Esophagus muscularis mucosa (tissue), 4 donors: ENCODE data around the gene CAST. TPM values are rescaled to one million over a fixed set of nuclear protein-coding genes. Genes with fewer than 3 reads are reported as not detected.

ENCODE experiments used
- DNase-seq: peaks from one replicate; pipeline ENCODE4 v3.0.0-alpha.2; 2017; ENCODE audit errors: extremely low spot score
- H3K27ac ChIP-seq, 4 donors: fragments of 200-600 bp; sonication (generic); replicated peaks in 1 of 4; 1 replicate in 3 of 4; 2 replicates in 1 of 4; pipeline ENCODE4 v1.5.1; 2016 to 2019; ENCODE audit warnings: mild to moderate bottlenecking in 1 of 4
- H3K27me3 ChIP-seq, 4 donors: fragments of 200-600 bp; sonication (generic); one replicate each; pipeline versions ENCODE4 v1.5.1 to v1.6.0; 2016 to 2019
- H3K36me3 ChIP-seq, 4 donors: fragments of 200-600 bp; sonication (generic); one replicate each; pipeline ENCODE4 v1.5.1; 2016 to 2019
- H3K4me1 ChIP-seq, 4 donors: fragments of 200-600 bp; sonication (generic); one replicate each; pipeline ENCODE4 v1.5.1; 2016 to 2019
- H3K4me3 ChIP-seq, 4 donors: fragments of 200-600 bp; sonication (generic); 1 replicate in 2 of 4; 2 replicates in 2 of 4; pipeline ENCODE4 v1.5.1; 2016 to 2019; ENCODE audit warnings: mild to moderate bottlenecking in 4 of 4, moderate library complexity in 1 of 4
- H3K9me3 ChIP-seq, 4 donors: fragments of 200-600 bp; sonication (generic); 1 replicate in 3 of 4; 2 replicates in 1 of 4; pipeline ENCODE4 v1.5.1; 2016 to 2019
- EP300 ChIP-seq: sonication (generic); formaldehyde crosslinking; IDR thresholded peaks from one replicate; pipeline ENCODE4 v1.6.1; 2017; ENCODE audit warnings: antibody characterized with exemption
- POLR2A ChIP-seq: fragments of 450-650 bp; IDR thresholded peaks from one replicate; pipeline ENCODE4 v1.6.1; 2017; ENCODE audit warnings: antibody characterized with exemption, moderate library complexity, mild to moderate bottlenecking, low read depth
- POLR2AphosphoS5 ChIP-seq, 2 donors: sonication (generic); formaldehyde crosslinking; IDR thresholded peaks; one replicate each; pipeline ENCODE4 v1.6.1; 2017; ENCODE audit warnings: antibody characterized with exemption in 2 of 2
- WGBS: methylation state at CpG from one replicate; pipeline ENCODE4 v1.1.5; 2018; 5-methylcytosine and 5-hydroxymethylcytosine counted together
- intact Hi-C: fragments of 100-400 bp; cut with DNase I; formaldehyde crosslinking; loops from one replicate; pipeline ENCODE4 v1.15.1; 2023
- total RNA-seq, 4 donors: library from RNA; depleted of rRNA; stranded (reverse); fragments of >200 nt; gene quantifications; one replicate each; pipeline versions ENCODE4 v1.1.0 to v1.2.1, GENCODE V29; 2016
- TF ChIP-seq, protein P1 (sequence below), 3 experiments: fragments of 200-600 bp in 2 of 3; fragments of 450-650 bp in 1 of 3; sonication (generic) in 2 of 3; IDR thresholded peaks; one replicate each; pipeline ENCODE4 v1.5.1; 2017 to 2019; ENCODE audit warnings: antibody characterized with exemption in 3 of 3, mild to moderate bottlenecking in 2 of 3, moderate library complexity in 1 of 3

The CAST gene
- total RNA-seq, 4 donors from 2014 or later = 238 to 346 (median 296) TPM

DNA sequence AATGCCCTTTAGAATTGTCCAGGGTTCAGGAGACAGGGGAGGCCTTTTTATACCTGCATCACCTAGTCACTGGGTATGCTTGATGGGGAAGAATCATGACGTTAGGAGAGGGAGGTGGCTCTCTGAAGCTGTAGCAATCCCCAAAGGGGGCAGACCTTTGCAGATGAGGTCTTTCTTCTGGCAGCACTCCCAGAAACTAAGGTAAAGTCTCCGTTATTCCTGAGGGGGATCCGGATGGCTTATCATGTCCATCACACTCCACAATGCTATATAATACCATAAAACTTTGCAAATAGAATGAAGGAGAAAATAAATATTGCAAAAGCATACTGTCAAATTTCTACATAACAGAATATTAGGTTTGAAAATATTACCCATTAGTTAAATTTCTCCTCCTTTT, 21.5 kb upstream of the CAST start:
- WGBS = 31% methylated on average over 3 of the region's 3 CpGs

GRCh38 chr5:96641368-96642280, 20.6 kb upstream of the CAST start:
- DNase-seq = no peak
- Histone ChIP-seq H3K27ac (no peak overlapping the region), H3K4me1 (no peaks in the 10 kb centered on the region), H3K27me3 (no peaks in the 10 kb centered on the region), H3K36me3 (no peaks in the 10 kb centered on the region), H3K4me3 (no peak overlapping the region), H3K9me3 (no peaks in the 10 kb centered on the region)
- intact Hi-C loops = no loop called here
- 49% methylated on average over 5 of the region's 5 CpGs for WGBS
- no peak for TF ChIP-seq EP300
- no peak for TF ChIP-seq POLR2AphosphoS5 (IDR thresholded peaks at IDR 0.05)
- TF ChIP-seq, protein P1, sequence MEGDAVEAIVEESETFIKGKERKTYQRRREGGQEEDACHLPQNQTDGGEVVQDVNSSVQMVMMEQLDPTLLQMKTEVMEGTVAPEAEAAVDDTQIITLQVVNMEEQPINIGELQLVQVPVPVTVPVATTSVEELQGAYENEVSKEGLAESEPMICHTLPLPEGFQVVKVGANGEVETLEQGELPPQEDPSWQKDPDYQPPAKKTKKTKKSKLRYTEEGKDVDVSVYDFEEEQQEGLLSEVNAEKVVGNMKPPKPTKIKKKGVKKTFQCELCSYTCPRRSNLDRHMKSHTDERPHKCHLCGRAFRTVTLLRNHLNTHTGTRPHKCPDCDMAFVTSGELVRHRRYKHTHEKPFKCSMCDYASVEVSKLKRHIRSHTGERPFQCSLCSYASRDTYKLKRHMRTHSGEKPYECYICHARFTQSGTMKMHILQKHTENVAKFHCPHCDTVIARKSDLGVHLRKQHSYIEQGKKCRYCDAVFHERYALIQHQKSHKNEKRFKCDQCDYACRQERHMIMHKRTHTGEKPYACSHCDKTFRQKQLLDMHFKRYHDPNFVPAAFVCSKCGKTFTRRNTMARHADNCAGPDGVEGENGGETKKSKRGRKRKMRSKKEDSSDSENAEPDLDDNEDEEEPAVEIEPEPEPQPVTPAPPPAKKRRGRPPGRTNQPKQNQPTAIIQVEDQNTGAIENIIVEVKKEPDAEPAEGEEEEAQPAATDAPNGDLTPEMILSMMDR (IDR thresholded peaks at IDR 0.05) = no peak
- no peak for TF ChIP-seq POLR2A

More for the DNA sequence above, 21.5 kb upstream of the CAST start:
- no peaks in the 10 kb centered on the region for H3K36me3 ChIP-seq
- H3K27me3 ChIP-seq = no peaks in the 10 kb centered on the region
- TF ChIP-seq, protein P1 (IDR thresholded peaks at IDR 0.05) = no peak
- TF ChIP-seq POLR2A (no peak), POLR2AphosphoS5 (IDR thresholded peaks at IDR 0.05) (no peak), EP300 (no peak)
- no peak overlapping the region for H3K27ac ChIP-seq
- H3K4me1 ChIP-seq = no peaks in the 10 kb centered on the region
- no peak overlapping the region for H3K4me3 ChIP-seq
- DNase-seq = no peak
- intact Hi-C loops = no loop called here
- H3K9me3 ChIP-seq = no peaks in the 10 kb centered on the region

DNA sequence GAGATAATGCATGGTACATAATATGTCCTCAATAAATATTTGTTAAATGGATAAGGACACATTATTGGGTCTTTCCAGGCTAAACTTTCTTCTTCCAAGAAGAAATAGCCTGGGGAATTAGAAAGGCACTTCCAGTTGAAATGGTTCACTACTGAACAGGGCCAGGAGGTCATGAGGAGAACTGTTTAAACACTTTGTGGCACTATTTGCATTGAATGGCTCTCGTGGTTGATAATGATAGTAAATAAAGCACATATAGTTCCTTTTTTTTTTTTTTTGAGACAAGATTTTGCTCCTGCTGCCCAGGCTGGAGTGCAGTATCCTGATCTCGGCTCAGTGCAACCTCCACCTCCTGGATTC, 19.9 kb upstream of the CAST start:
- no peaks in the 10 kb centered on the region for H3K9me3 ChIP-seq
- intact Hi-C loops = no loop called here
- no peak overlapping the region for H3K27ac ChIP-seq
- H3K36me3 ChIP-seq = no peaks in the 10 kb centered on the region
- DNase-seq = no peak
- 91% methylated on average over 2 of the region's 2 CpGs for WGBS
- no peaks in the 10 kb centered on the region for H3K27me3 ChIP-seq
- H3K4me1 ChIP-seq = no peaks in the 10 kb centered on the region
- H3K4me3 ChIP-seq = no peak overlapping the region
- TF ChIP-seq POLR2AphosphoS5 (IDR thresholded peaks at IDR 0.05) = no peak
- TF ChIP-seq, protein P1 (IDR thresholded peaks at IDR 0.05) = no peak
- no peak for TF ChIP-seq POLR2A
- no peak for TF ChIP-seq EP300

DNA sequence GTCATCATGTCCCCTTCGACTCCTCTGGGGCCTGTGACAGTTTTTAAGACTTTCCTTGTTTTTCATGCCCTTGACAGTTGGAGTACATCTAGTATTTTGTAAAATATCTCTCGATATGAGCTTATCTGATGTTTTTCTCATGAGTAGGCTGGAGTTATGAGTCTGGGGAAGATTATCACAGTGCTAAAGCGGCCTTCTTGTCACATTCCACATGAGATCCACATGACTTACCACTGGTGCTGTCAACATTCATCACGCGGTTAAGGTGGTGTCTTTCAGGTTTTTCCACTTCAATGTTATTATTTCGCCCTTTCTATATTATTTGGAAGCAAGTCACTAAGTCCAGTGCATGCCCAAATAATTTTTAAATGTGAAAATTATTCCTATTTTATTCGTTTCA, 17.1 kb upstream of the CAST start:
- no peaks in the 10 kb centered on the region for H3K36me3 ChIP-seq
- 89% methylated on average over 7 of the region's 7 CpGs for WGBS
- intact Hi-C loops = no loop called here
- H3K4me1 ChIP-seq = no peaks in the 10 kb centered on the region
- TF ChIP-seq EP300 = no peak
- no peak for TF ChIP-seq POLR2AphosphoS5 (IDR thresholded peaks at IDR 0.05)
- TF ChIP-seq, protein P1 (IDR thresholded peaks at IDR 0.05) = no peak
- TF ChIP-seq POLR2A = no peak
- H3K9me3 ChIP-seq = no peaks in the 10 kb centered on the region
- H3K27me3 ChIP-seq = no peaks in the 10 kb centered on the region
- H3K27ac ChIP-seq = no peak overlapping the region
- DNase-seq = no peak
- no peak overlapping the region for H3K4me3 ChIP-seq

- TF ChIP-seq POLR2A = no peak
- TF ChIP-seq POLR2AphosphoS5 (IDR thresholded peaks at IDR 0.05) = no peak
- TF ChIP-seq EP300 = no peak
- TF ChIP-seq, protein P1 (IDR thresholded peaks at IDR 0.05) = no peak
- no peak overlapping the region for H3K27ac ChIP-seq
- no peak overlapping the region for H3K4me3 ChIP-seq
These were observed 14.2 kb upstream of the CAST start for GRCh38 chr5:96648023-96648422.

More at GRCh38 chr5:96648023-96648422, 14.2 kb upstream of the CAST start:
- intact Hi-C loops = no loop called here
- H3K9me3 ChIP-seq = no peaks in the 10 kb centered on the region
- no peaks in the 10 kb centered on the region for H3K36me3 ChIP-seq
- no peak for DNase-seq
- no peaks in the 10 kb centered on the region for H3K4me1 ChIP-seq
- H3K27me3 ChIP-seq = no peaks in the 10 kb centered on the region
